ES-I3 (cell line): ENCODE measurements around the gene DHX57.

Source experiments
- H3K36me3 ChIP-seq: 2 replicates; pipeline ENCODE4 v1.6.1; 2013; ENCODE audit warnings: mild to moderate bottlenecking, low read length, control low read depth, moderate library complexity; ENCODE audit not compliant: insufficient read depth
- H3K4me1 ChIP-seq: 2 replicates; pipeline ENCODE4 v1.6.1; 2013; ENCODE audit warnings: mild to moderate bottlenecking, control low read depth, low read length; ENCODE audit not compliant: insufficient read depth
- H3K9ac ChIP-seq: 2 replicates; pipeline ENCODE4 v1.6.1; 2013; ENCODE audit warnings: low read depth, mild to moderate bottlenecking, low read length, moderate library complexity
- H3K9me3 ChIP-seq: 2 replicates; pipeline ENCODE4 v1.6.1; 2013; ENCODE audit warnings: mild to moderate bottlenecking, low read length, moderate library complexity; ENCODE audit not compliant: control insufficient read depth, insufficient read depth

The DHX57 gene

GRCh38 chr2:38747819-38748218 lies 127.9 kb downstream of the DHX57 start:
- H3K9me3 ChIP-seq: no peaks in the 10 kb centered on the region
- H3K4me1 ChIP-seq: peaks cover 6% of the 10 kb centered on the region; the same call in 1 of the 2 replicates
- peaks cover 62% of the 10 kb centered on the region for H3K36me3 ChIP-seq
- no peak overlapping the region for H3K9ac ChIP-seq
